Mucosa of rectum (tissue), 2 donors: ENCODE measurements around the gene SPAG16.

Experiments
- H3K27ac ChIP-seq, 2 donors: one replicate each; pipeline ENCODE4 v1.7.0; 2013; ENCODE audit warnings: inconsistent platforms in 2 of 2, low read depth in 2 of 2, low read length in 2 of 2
- H3K27me3 ChIP-seq, 2 donors: one replicate each; pipeline ENCODE4 v1.7.0; 2013; ENCODE audit warnings: low read length in 2 of 2; ENCODE audit not compliant: control insufficient read depth in 2 of 2, insufficient read depth in 2 of 2
- H3K36me3 ChIP-seq, 2 donors: one replicate each; pipeline ENCODE4 v1.7.0; 2013; ENCODE audit warnings: low read length in 2 of 2; ENCODE audit not compliant: control insufficient read depth in 2 of 2, insufficient read depth in 2 of 2
- H3K4me1 ChIP-seq, 2 donors: one replicate each; pipeline ENCODE4 v1.7.0; 2013; ENCODE audit warnings: low read length in 2 of 2, mild to moderate bottlenecking in 1 of 2; ENCODE audit not compliant: control insufficient read depth in 2 of 2, insufficient read depth in 2 of 2
- H3K4me3 ChIP-seq, 2 donors: one replicate each; pipeline ENCODE4 v1.7.0; 2013; ENCODE audit warnings: low read length in 2 of 2
- H3K9ac ChIP-seq, 2 donors: one replicate each; pipeline ENCODE4 v1.7.0; 2013; ENCODE audit warnings: low read length in 2 of 2, low read depth in 1 of 2, mild to moderate bottlenecking in 1 of 2
- H3K9me3 ChIP-seq, 2 donors: one replicate each; pipeline ENCODE4 v1.7.0; 2013; ENCODE audit warnings: low read length in 2 of 2; ENCODE audit not compliant: control insufficient read depth in 2 of 2
- donor health status: healthy.
- donor health status: Normal muscosa, but diverticular disease.

SPAG16 gene

DNA sequence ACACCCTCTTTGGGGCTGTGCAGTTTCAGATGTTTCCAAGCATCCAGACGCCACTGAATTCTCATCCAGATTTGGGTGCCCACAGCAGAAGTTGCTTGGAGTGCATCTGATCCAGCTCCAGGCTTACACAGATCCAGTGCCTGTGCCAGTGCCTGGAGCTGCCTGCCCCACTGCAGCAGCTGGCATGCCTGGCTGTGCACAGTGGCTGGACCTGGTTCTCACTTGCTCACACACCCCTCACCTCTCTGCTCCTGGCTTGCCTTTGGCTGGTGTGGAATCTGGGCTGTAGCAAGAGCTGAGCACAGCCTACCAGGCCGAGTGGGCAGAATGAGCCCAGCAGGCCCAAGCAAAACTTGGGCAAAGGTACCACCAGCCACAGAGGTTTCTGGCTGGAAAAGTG is 137.9 kb downstream of the SPAG16 start:
- H3K27me3 ChIP-seq = no peaks in the 10 kb centered on the region
- no peaks in the 10 kb centered on the region for H3K9me3 ChIP-seq
- H3K4me1 ChIP-seq = no peaks in the 10 kb centered on the region

DNA sequence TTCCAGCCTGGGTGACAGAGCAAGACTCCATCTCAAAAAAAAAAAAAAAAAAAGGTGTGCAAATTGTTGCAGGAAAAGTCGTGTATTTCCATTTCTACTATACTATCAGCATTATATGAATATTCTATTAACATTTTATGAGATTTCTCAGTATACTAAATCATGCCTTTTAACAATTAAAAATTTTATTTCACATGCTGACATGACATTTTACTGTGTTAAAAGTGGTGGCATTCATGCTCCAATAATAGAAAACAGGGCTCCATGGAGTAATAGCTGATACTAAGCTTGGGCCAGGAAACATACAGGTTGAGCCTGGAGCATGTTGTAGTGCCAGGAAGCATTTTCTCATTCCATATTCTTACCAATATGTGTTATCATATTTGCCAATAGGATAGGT is 141.4 kb downstream of the SPAG16 start:
- H3K27ac ChIP-seq = no peak overlapping the region

More for the DNA sequence above, 137.9 kb downstream of the SPAG16 start:
- H3K36me3 ChIP-seq = no peaks in the 10 kb centered on the region
- H3K27ac ChIP-seq = no peak overlapping the region
- no peak overlapping the region for H3K9ac ChIP-seq
- no peak overlapping the region for H3K4me3 ChIP-seq

DNA sequence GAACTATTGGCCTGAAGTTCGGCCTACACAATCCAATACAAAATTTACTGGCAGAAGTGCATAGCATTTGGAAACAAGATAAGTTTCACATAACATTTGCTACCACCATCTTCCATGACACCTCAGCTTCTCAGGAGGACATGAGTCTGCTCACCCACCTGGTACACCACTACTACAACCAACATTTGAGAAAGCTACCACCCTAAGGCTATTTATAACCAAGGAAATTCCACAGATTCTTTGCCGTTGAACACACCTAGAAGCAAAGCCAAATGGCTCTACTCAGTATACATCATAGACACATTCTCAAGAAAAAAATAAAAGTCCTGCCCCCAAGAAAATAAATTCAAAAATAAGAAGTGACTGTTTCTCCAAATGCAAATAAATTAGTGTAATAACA is 145.3 kb downstream of the SPAG16 start:
- no peaks in the 10 kb centered on the region for H3K36me3 ChIP-seq
- H3K4me3 ChIP-seq = no peak overlapping the region
- H3K9ac ChIP-seq = no peak overlapping the region
- no peak overlapping the region for H3K27ac ChIP-seq
- H3K27me3 ChIP-seq = no peaks in the 10 kb centered on the region
- no peaks in the 10 kb centered on the region for H3K4me1 ChIP-seq
- H3K9me3 ChIP-seq = no peaks in the 10 kb centered on the region

More for the DNA sequence above, 141.4 kb downstream of the SPAG16 start:
- H3K27me3 ChIP-seq = no peaks in the 10 kb centered on the region
- H3K4me3 ChIP-seq = no peak overlapping the region
- no peaks in the 10 kb centered on the region for H3K4me1 ChIP-seq
- no peaks in the 10 kb centered on the region for H3K9me3 ChIP-seq
- H3K36me3 ChIP-seq = no peaks in the 10 kb centered on the region
- H3K9ac ChIP-seq = no peak overlapping the region

DNA sequence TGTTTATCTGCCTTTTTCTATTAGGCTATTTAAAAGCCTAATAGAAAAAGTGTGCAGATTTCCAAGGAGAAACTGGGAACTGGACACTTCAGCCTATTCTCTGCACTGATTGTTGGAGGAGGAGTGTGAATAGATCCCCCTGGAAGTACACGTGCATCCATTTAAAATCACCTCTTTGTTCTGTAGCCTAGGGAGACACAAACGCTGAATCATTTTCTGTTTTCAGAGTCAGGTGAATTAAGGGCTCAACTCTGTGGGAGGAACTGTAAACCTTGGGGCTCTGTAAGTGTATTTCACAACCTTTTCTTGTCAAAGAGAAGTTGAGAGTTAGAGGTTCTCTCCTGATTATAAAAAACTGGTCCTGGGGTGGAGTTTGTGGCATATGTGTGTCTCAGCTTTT is 159.7 kb downstream of the SPAG16 start:
- no peaks in the 10 kb centered on the region for H3K27me3 ChIP-seq
- no peak overlapping the region for H3K9ac ChIP-seq
- H3K9me3 ChIP-seq = no peaks in the 10 kb centered on the region
- no peak overlapping the region for H3K4me3 ChIP-seq
- H3K36me3 ChIP-seq = no peaks in the 10 kb centered on the region
- no peak overlapping the region for H3K27ac ChIP-seq
- no peaks in the 10 kb centered on the region for H3K4me1 ChIP-seq

DNA sequence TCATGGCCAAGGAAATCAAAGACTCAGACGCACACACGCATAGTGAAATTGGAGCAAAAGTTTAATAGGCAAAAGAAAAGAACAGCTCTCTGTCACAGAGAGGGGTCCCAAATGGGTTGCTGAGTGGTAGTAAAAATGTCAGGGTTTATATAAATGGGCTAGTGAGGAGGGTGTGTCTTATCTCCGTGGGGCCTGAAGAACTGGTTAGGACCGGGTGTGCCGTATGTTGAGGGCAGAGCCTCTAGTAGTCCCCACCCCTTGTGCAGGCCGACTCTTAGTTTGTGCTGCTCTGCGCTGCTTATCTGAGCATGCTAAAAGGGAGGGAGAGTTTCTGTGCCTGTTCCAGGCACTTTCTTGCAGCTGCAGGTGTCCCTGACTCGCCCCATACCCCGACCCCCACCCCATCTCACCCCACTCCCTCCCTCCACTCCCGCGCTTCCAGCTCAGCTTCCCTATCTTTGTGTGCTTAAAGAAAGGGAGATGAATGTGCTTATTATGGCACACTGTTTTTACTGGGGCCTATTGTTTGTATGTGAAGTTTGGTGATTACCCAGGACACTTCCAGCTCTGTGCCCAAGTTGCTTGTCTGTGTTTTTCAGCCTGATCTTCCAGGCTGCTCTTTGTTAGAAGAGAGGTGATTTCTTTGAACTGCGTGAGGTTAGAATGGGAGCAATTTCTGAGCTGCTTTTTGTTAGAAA is 167.4 kb downstream of the SPAG16 start:
- Histone ChIP-seq H3K27me3 (no peaks in the 10 kb centered on the region), H3K36me3 (no peaks in the 10 kb centered on the region), H3K27ac (peak overlapping the region in 1 of 2 donors; percentile 65), H3K9me3 (no peaks in the 10 kb centered on the region), H3K4me3 (no peak overlapping the region), H3K9ac (no peak overlapping the region), H3K4me1 (peaks cover 0 to 2% of the 10 kb centered on the region in 2 donors)

DNA sequence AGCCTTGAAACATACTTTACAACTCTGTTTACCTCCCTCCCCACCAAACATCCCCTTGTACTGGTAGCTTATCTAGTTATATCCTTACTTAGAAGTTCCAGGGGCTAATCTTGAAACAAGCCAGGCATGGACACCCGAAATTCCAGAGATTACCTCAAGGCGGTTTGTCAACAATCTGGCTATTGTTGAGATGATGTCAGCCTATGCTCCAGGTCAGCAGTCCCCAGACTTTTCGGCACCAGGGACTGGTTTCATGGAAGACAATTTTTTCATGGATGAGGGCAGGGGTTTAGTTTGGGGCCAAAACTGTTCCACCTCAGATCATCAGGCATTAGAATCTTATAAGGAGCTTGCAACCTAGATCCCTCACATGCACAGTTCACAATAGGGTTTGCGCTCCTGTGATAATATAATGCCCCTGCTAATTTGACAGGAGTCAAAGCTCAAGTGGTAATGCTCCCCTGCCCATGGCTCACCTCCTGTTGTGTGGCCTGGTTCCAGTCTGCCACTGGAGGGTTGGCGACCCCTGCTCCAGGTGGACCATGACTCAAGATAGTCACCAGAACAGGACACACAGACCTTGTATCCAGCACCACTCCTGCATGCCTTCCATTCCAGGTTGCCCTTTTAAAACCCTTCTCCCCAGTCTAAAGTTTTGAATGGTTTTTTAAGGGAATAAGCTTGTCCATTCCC is 171.2 kb downstream of the SPAG16 start:
- Histone ChIP-seq H3K27ac (no peak overlapping the region), H3K4me1 (peaks cover 0 to 2% of the 10 kb centered on the region in 2 donors), H3K27me3 (no peaks in the 10 kb centered on the region), H3K9ac (no peak overlapping the region), H3K4me3 (no peak overlapping the region), H3K9me3 (no peaks in the 10 kb centered on the region), H3K36me3 (no peaks in the 10 kb centered on the region)

DNA sequence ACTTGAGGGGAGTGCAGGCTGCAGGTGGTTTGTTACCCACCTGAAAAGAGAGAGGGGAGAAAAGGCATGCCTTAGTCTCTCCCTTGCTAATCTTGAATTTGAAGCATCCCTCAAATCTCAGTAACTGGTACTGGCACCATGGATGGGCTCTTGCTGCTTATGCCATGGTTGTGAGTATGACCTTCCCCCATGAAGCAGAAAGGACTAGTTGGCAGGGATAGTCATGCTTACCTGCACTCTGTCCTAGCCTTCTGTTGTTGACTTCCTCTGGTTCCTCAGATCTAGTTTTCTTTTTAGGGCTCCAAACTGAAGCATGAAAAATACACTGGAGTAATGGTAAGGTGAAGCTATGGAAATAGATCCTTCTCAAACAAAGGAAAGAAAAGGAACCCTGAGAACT is 191.2 kb downstream of the SPAG16 start:
- H3K9me3 ChIP-seq = peaks cover 0 to 3% of the 10 kb centered on the region in 2 donors
- H3K4me1 ChIP-seq = no peaks in the 10 kb centered on the region
- H3K9ac ChIP-seq = no peak overlapping the region
- H3K4me3 ChIP-seq = no peak overlapping the region
- no peak overlapping the region for H3K27ac ChIP-seq
- H3K27me3 ChIP-seq = no peaks in the 10 kb centered on the region
- no peaks in the 10 kb centered on the region for H3K36me3 ChIP-seq

DNA sequence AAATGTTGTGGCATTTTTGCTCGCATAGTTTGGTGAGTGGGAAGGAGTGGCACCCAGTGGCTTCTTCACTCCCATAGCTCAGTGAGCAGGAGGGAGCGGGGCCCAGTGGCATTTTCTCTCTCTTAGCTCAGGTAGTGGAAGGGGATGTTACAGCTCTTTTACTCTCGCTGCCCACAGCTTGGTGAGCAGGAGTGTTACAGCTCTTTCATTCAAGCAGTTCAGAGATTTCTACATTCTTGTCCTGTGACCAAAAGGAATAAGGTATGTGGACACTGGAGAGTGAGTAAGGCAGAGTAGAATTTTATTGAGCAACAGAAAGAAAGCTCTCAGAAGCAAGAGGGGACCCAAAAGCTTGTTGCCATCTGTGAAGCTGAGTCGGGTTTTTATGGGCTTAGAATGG is 192.4 kb downstream of the SPAG16 start:
- H3K27ac ChIP-seq = no peak overlapping the region

DNA sequence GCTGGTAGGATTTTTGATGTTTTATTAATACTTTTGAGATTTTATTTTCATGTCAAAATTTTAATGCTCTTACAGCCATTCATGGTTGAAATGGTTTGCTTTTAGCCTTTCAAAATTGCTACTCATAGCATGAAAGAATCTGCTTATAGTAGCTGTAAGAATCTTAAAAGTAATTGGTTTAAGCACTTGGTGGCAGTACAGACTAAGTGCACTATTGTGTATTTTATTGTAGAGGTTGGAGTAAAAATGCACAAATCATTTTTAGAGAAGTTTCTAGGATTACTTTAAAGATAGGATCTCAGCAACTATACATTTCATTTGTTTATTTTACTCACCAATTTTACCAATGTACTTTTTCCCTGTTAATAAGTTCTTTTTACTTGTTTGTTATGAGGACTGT is 205.8 kb downstream of the SPAG16 start:
- Histone ChIP-seq H3K9me3 (no peaks in the 10 kb centered on the region), H3K27ac (no peak overlapping the region), H3K27me3 (no peaks in the 10 kb centered on the region), H3K36me3 (no peaks in the 10 kb centered on the region), H3K4me3 (no peak overlapping the region), H3K4me1 (no peaks in the 10 kb centered on the region), H3K9ac (no peak overlapping the region)

More for the DNA sequence above, 192.4 kb downstream of the SPAG16 start:
- Histone ChIP-seq H3K36me3 (no peaks in the 10 kb centered on the region), H3K4me1 (no peaks in the 10 kb centered on the region), H3K9me3 (peaks cover 0 to 3% of the 10 kb centered on the region in 2 donors), H3K4me3 (no peak overlapping the region), H3K9ac (no peak overlapping the region), H3K27me3 (no peaks in the 10 kb centered on the region)

DNA sequence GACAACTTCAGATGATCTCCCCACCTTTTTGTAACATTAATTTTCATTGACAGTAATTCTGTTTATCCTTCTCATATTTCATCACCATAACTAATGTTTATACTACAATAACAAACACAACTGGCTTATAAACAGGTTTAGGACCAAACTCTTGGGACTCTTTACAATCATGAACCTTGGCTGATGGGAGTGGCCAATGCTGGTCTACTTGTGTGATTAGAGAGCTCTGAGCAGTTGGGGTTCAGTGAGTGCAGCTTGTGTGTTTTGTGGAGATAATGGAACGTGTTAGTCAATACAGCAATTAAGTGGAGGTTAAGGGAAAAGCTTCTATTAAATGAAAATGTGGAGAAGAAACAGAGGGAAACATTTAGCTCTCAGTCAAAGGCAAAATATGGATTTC is 207.1 kb downstream of the SPAG16 start:
- Histone ChIP-seq H3K36me3 (no peaks in the 10 kb centered on the region), H3K9me3 (no peaks in the 10 kb centered on the region), H3K27ac (no peak overlapping the region), H3K4me3 (no peak overlapping the region), H3K4me1 (no peaks in the 10 kb centered on the region), H3K27me3 (no peaks in the 10 kb centered on the region), H3K9ac (no peak overlapping the region)
